Measurements from ENCODE around the gene SAMD3. TPM values are rescaled to one million over a fixed set of nuclear protein-coding genes. Genes with fewer than 3 reads are reported as not detected.
"Not testable (repeated sequence)": the region's sequence is repeated elsewhere in the genome, so short reads cannot be mapped to it uniquely, and the experiment has no call there.

The SAMD3 gene
- total and polyA plus RNA-seq, 4 experiments from 2014 or later: 24.1 to 69.2 (median 42.4) TPM

GRCh38 chr6:130158056-130158455, 64.7 kb downstream of the SAMD3 start:
- no peaks in the 10 kb centered on the region for H3K4me1 ChIP-seq (ENCODE audit: insufficient read depth, low read length)
- peaks cover 5% of the 10 kb centered on the region for H3K36me3 ChIP-seq (ENCODE audit: insufficient read depth, low read length)
- Mint-ChIP-seq H3K27ac (peak overlapping the region in 1 of 7 donors; percentile 22), H3K4me3 (no peak overlapping the region), H3K36me3 (peaks cover 40 to 48% of the 10 kb centered on the region in 2 donors), H3K27me3 (no peaks in the 10 kb centered on the region), H3K4me1 (peaks cover 0 to 15% (median 8%) of the 10 kb centered on the region in 4 donors), H3K9me3 (peaks cover 0 to 12% (median 5%) of the 10 kb centered on the region in 8 donors)
- POLR2A ChIA-PET (ENCODE audit: partially characterized antibody): interaction anchor here (0.7 kb wide), 1 partner anchor 30 kb away, joined by 3 read pairs; no protein-coding TSS in a partner anchor
- H3K27me3 ChIP-seq (ENCODE audit: insufficient read depth, low read length): no peaks in the 10 kb centered on the region
- H3K27ac ChIP-seq (ENCODE audit: low read depth, low read length): no peak overlapping the region
- CTCF ChIA-PET (ENCODE audit: partially characterized antibody): interaction anchor here (1.1 to 1.4 kb wide), 4 partner anchors 25 to 81 kb away, joined by 3 to 5 read pairs (median 4); partner anchors contain the start of gene SAMD3
- H3K4me3 ChIP-seq (ENCODE audit: low read length in 2 of 2): no peak overlapping the region
- intact Hi-C loops (cut with micrococcal nuclease): no loop called here
- DNase-seq: no peak
- no peaks in the 10 kb centered on the region for H3K9me3 ChIP-seq (ENCODE audit: control insufficient read depth in 1 of 2, low read length in 2 of 2)

DNA sequence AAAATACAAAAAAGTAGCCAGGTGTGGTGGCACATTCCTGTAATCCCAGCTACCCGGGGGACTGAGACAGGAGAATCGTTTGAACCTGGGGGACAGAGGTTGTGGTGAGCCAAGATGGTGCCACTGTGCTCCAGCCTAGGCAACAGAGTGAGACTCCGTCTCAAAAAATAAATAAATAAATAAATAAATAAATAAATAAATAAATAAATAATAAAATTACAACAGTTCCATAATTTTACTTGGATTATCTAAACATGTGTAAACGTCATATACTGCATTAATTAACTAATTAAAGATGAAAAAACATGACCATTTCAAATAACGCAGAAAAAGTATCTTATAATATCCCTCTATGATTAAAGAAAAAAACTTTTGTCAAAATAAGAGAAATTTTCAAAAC, 65.8 kb downstream of the SAMD3 start:
- peaks cover 0 to 13% (median 7%) of the 10 kb centered on the region in 4 donors for H3K4me1 Mint-ChIP-seq
- CTCF ChIA-PET (ENCODE audit: partially characterized antibody): interaction anchor here (1.1 to 1.2 kb wide), 2 partner anchors 31 to 82 kb away, joined by 3 to 5 read pairs; no protein-coding TSS in a partner anchor
- H3K27me3 Mint-ChIP-seq: no peaks in the 10 kb centered on the region
- no peaks in the 10 kb centered on the region for H3K27me3 ChIP-seq (ENCODE audit: insufficient read depth, low read length)
- peaks cover 40 to 47% of the 10 kb centered on the region in 2 donors for H3K36me3 Mint-ChIP-seq
- H3K4me3 ChIP-seq (ENCODE audit: low read length in 2 of 2): no peak overlapping the region
- no peak overlapping the region for H3K27ac Mint-ChIP-seq
- POLR2A ChIA-PET (ENCODE audit: partially characterized antibody): interaction anchor here (0.8 kb wide), 1 partner anchor 34 kb away, joined by 4 read pairs; no protein-coding TSS in a partner anchor
- H3K36me3 ChIP-seq (ENCODE audit: insufficient read depth, low read length): peaks cover 5% of the 10 kb centered on the region
- no peak overlapping the region for H3K27ac ChIP-seq (ENCODE audit: low read depth, low read length)
- H3K9me3 ChIP-seq (ENCODE audit: control insufficient read depth in 1 of 2, low read length in 2 of 2): no peaks in the 10 kb centered on the region
- H3K9me3 Mint-ChIP-seq: peaks cover 0 to 12% (median 5%) of the 10 kb centered on the region in 8 donors
- intact Hi-C loops (cut with micrococcal nuclease): no loop called here
- H3K4me1 ChIP-seq (ENCODE audit: insufficient read depth, low read length): no peaks in the 10 kb centered on the region
- no peak for DNase-seq
- H3K4me3 Mint-ChIP-seq: no peak overlapping the region

- Mint-ChIP-seq H3K36me3 (peaks cover 44 to 47% of the 10 kb centered on the region in 2 donors), H3K4me1 (peaks cover 3 to 8% (median 6%) of the 10 kb centered on the region in 4 donors), H3K27me3 (no peaks in the 10 kb centered on the region), H3K9me3 (peaks cover 0 to under 1% (median 0%) of the 10 kb centered on the region in 8 donors), H3K27ac (peak overlapping the region in 1 of 7 donors; percentile 8), H3K4me3 (no peak overlapping the region)
- intact Hi-C loops (cut with micrococcal nuclease): no loop called here
- POLR2A ChIA-PET (ENCODE audit: partially characterized antibody): interaction anchor here (0.7 kb wide), 1 partner anchor 9 kb away, joined by 3 read pairs; no protein-coding TSS in a partner anchor
- no peaks in the 10 kb centered on the region for H3K27me3 ChIP-seq (ENCODE audit: insufficient read depth, low read length)
- no peak for DNase-seq
- H3K9me3 ChIP-seq (ENCODE audit: control insufficient read depth in 1 of 2, low read length in 2 of 2): no peaks in the 10 kb centered on the region
- no peaks in the 10 kb centered on the region for H3K4me1 ChIP-seq (ENCODE audit: insufficient read depth, low read length)
- no peak overlapping the region for H3K27ac ChIP-seq (ENCODE audit: low read depth, low read length)
- no peak overlapping the region for H3K4me3 ChIP-seq (ENCODE audit: low read length in 2 of 2)
- H3K36me3 ChIP-seq (ENCODE audit: insufficient read depth, low read length): peaks cover 5% of the 10 kb centered on the region
- CTCF ChIA-PET (ENCODE audit: partially characterized antibody): interaction anchor here (2.1 kb wide), 1 partner anchor 50 kb away, joined by 5 read pairs; no protein-coding TSS in a partner anchor
Observed at GRCh38 chr6:130152908-130153510, 69.7 kb downstream of the SAMD3 start.

- intact Hi-C loops (cut with micrococcal nuclease): no loop called here
- Mint-ChIP-seq H3K36me3 (peaks cover 52 to 59% of the 10 kb centered on the region in 2 donors), H3K4me3 (no peak overlapping the region), H3K27me3 (no peaks in the 10 kb centered on the region), H3K4me1 (peaks cover 5 to 16% (median 9%) of the 10 kb centered on the region in 4 donors), H3K27ac (peak overlapping the region in 1 of 7 donors; percentile 70), H3K9me3 (no peaks in the 10 kb centered on the region)
- no peaks in the 10 kb centered on the region for H3K9me3 ChIP-seq (ENCODE audit: control insufficient read depth in 1 of 2, low read length in 2 of 2)
- no peaks in the 10 kb centered on the region for H3K27me3 ChIP-seq (ENCODE audit: insufficient read depth, low read length)
- no peaks in the 10 kb centered on the region for H3K4me1 ChIP-seq (ENCODE audit: insufficient read depth, low read length)
- peaks cover 5% of the 10 kb centered on the region for H3K36me3 ChIP-seq (ENCODE audit: insufficient read depth, low read length)
- CTCF ChIA-PET (ENCODE audit: partially characterized antibody): interaction anchor here (1.1 to 4.0 kb wide), 4 partner anchors 11 to 130 kb away, joined by 3 to 26 read pairs (median 4); no protein-coding TSS in a partner anchor
- POLR2A ChIA-PET (ENCODE audit: partially characterized antibody): interaction anchor here (1.1 to 1.4 kb wide), 3 partner anchors 13 to 19 kb away, joined by 3 to 4 read pairs (median 4); no protein-coding TSS in a partner anchor
- DNase-seq: no peak
- no peak overlapping the region for H3K4me3 ChIP-seq (ENCODE audit: low read length in 2 of 2)
- H3K27ac ChIP-seq (ENCODE audit: low read depth, low read length): no peak overlapping the region
Observed at GRCh38 chr6:130150906-130151305, 71.8 kb downstream of the SAMD3 start.

DNA sequence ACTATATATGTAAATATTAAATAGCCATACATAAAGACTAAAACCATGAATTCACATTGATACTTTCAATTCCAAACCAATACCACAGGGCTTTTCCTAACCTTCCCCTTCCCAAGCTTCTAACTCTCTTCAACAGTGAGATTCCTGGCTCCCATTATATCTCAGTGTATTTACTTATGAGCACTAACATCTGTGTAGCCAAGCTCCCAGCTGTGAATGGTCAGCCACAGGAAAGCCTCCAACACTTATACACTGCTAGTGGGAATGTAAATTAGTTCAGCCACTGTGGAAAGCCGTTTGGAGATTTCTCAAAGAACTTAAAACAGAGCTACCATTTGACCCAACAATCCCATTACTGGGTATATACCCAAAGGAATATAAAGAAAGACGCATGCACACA, 73.7 kb downstream of the SAMD3 start:
- H3K4me1 ChIP-seq (ENCODE audit: insufficient read depth, low read length); H3K27me3 Mint-ChIP-seq; H3K36me3 ChIP-seq (ENCODE audit: insufficient read depth, low read length); DNase-seq; H3K4me3 Mint-ChIP-seq; intact Hi-C loops (cut with micrococcal nuclease); H3K9me3 ChIP-seq (ENCODE audit: control insufficient read depth in 1 of 2, low read length in 2 of 2); H3K27ac ChIP-seq (ENCODE audit: low read depth, low read length); H3K27me3 ChIP-seq (ENCODE audit: insufficient read depth, low read length); H3K4me3 ChIP-seq (ENCODE audit: low read length in 2 of 2); H3K9me3 Mint-ChIP-seq: not testable (repeated sequence)
- ChIA-PET POLR2A (ENCODE audit: partially characterized antibody) (interaction anchor here (1.1 kb wide), 1 partner anchor 16 kb away, joined by 3 read pairs; no protein-coding TSS in a partner anchor), CTCF (ENCODE audit: partially characterized antibody) (interaction anchor here (1.0 to 4.0 kb wide), 8 partner anchors 10 to 142 kb away, joined by 3 to 26 read pairs (median 4); partner anchors contain the start of gene SAMD3)
- Mint-ChIP-seq H3K36me3 (peaks cover 57 to 64% of the 10 kb centered on the region in 2 donors), H3K27ac (peak overlapping the region in 1 of 7 donors; percentile 23), H3K4me1 (peaks cover 5 to 17% (median 9%) of the 10 kb centered on the region in 4 donors)

DNA sequence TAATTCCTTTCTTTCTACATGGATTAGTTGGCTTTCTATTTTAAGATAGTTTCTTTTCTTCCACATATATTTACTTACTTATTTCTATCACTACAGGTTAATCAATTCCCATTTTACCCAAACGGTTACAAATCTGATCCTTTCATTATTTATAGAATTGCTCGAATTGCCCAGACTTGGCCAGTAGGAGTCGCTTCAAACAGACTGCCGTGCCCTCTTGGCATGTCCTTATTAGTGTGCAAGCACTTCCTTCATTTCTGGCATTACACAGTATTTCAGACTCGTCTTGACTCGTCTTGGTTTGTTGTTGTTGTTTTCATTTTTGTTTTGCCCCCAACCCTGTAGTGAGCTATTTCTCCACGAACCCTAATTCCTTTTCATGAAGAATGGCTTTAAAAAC, 74.6 kb downstream of the SAMD3 start:
- peaks cover 11% of the 10 kb centered on the region for H3K36me3 ChIP-seq (ENCODE audit: insufficient read depth, low read length)
- no peaks in the 10 kb centered on the region for H3K9me3 ChIP-seq (ENCODE audit: control insufficient read depth in 1 of 2, low read length in 2 of 2)
- Mint-ChIP-seq H3K36me3 (peaks cover 65 to 71% of the 10 kb centered on the region in 2 donors), H3K27ac (peak overlapping the region in 6 of 7 donors; percentile 24 to 83 (median 70)), H3K4me1 (peaks cover 7 to 22% (median 9%) of the 10 kb centered on the region in 4 donors), H3K27me3 (no peaks in the 10 kb centered on the region), H3K4me3 (peak overlapping the region in 1 of 8 donors; percentile 0), H3K9me3 (no peaks in the 10 kb centered on the region)
- ChIA-PET POLR2A (ENCODE audit: partially characterized antibody) (no interaction called here), CTCF (ENCODE audit: partially characterized antibody) (interaction anchor here (1.0 to 4.0 kb wide), 6 partner anchors 9 to 143 kb away, joined by 3 to 26 read pairs (median 4); partner anchors contain the start of gene SAMD3)
- peak in 1 of 5 donors; percentile 16 for DNase-seq
- H3K27ac ChIP-seq (ENCODE audit: low read depth, low read length): no peak overlapping the region
- H3K4me3 ChIP-seq (ENCODE audit: low read length in 2 of 2): no peak overlapping the region
- intact Hi-C loops (cut with micrococcal nuclease): loop anchor here (1.0 kb wide), 1 partner anchor 134 kb away; no protein-coding TSS in a partner anchor
- no peaks in the 10 kb centered on the region for H3K27me3 ChIP-seq (ENCODE audit: insufficient read depth, low read length)
- H3K4me1 ChIP-seq (ENCODE audit: insufficient read depth, low read length): no peaks in the 10 kb centered on the region

- no peak overlapping the region for H3K27ac ChIP-seq (ENCODE audit: low read depth, low read length)
- no peak overlapping the region for H3K4me3 ChIP-seq (ENCODE audit: low read length in 2 of 2)
- ChIA-PET POLR2A (ENCODE audit: partially characterized antibody) (no interaction called here), CTCF (ENCODE audit: partially characterized antibody) (interaction anchor here (2.6 to 4.0 kb wide), 2 partner anchors 76 to 134 kb away, joined by 8 to 26 read pairs; partner anchors contain the start of gene SAMD3)
- intact Hi-C loops (cut with micrococcal nuclease): no loop called here
- Mint-ChIP-seq H3K4me3 (no peak overlapping the region), H3K27me3 (no peaks in the 10 kb centered on the region), H3K36me3 (peaks cover 74 to 77% of the 10 kb centered on the region in 2 donors), H3K4me1 (peaks cover 10 to 27% (median 14%) of the 10 kb centered on the region in 4 donors), H3K27ac (peak overlapping the region in 5 of 7 donors; percentile 23 to 87 (median 61)), H3K9me3 (peaks cover 0 to 2% (median 0%) of the 10 kb centered on the region in 8 donors)
- H3K36me3 ChIP-seq (ENCODE audit: insufficient read depth, low read length): peaks cover 15% of the 10 kb centered on the region
- no peaks in the 10 kb centered on the region for H3K27me3 ChIP-seq (ENCODE audit: insufficient read depth, low read length)
- H3K4me1 ChIP-seq (ENCODE audit: insufficient read depth, low read length): no peaks in the 10 kb centered on the region
- no peaks in the 10 kb centered on the region for H3K9me3 ChIP-seq (ENCODE audit: control insufficient read depth in 1 of 2, low read length in 2 of 2)
- DNase-seq: no peak
Observed at GRCh38 chr6:130147111-130147510, 75.6 kb downstream of the SAMD3 start.

All from CD4-positive, alpha-beta memory T cell (primary cell).